Measurements from ENCODE around the gene CIAO2A. TPM values are rescaled to one million over a fixed set of nuclear protein-coding genes. Genes with fewer than 3 reads are reported as not detected.
A peak's percentile ranks its signal among the peaks of the same experiment; 100 is the strongest.

CIAO2A gene, protein sequence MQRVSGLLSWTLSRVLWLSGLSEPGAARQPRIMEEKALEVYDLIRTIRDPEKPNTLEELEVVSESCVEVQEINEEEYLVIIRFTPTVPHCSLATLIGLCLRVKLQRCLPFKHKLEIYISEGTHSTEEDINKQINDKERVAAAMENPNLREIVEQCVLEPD
- 10 to 100 TPM; 46.5 to 61.1 (median 53.2) TPM for total RNA-seq (2021; fragmentation: NEBNext Ultra II Directional; extraction: Animal tissue kit (Norgen Biotek cat#: 25700))
- long read RNA-seq, transcript CIAO2A-202 (4 exons, 826 nt), result minor isoform, 11 of 60 reads
- long read RNA-seq, transcript CIAO2A-201 (5 exons, 1,105 nt), result major isoform, 46 of 60 reads
- long read RNA-seq, partial matches to known transcripts, result 1 of 60 reads
- long read RNA-seq, other reads (novel, unspliced or antisense), result 1 of 60 reads

DNA sequence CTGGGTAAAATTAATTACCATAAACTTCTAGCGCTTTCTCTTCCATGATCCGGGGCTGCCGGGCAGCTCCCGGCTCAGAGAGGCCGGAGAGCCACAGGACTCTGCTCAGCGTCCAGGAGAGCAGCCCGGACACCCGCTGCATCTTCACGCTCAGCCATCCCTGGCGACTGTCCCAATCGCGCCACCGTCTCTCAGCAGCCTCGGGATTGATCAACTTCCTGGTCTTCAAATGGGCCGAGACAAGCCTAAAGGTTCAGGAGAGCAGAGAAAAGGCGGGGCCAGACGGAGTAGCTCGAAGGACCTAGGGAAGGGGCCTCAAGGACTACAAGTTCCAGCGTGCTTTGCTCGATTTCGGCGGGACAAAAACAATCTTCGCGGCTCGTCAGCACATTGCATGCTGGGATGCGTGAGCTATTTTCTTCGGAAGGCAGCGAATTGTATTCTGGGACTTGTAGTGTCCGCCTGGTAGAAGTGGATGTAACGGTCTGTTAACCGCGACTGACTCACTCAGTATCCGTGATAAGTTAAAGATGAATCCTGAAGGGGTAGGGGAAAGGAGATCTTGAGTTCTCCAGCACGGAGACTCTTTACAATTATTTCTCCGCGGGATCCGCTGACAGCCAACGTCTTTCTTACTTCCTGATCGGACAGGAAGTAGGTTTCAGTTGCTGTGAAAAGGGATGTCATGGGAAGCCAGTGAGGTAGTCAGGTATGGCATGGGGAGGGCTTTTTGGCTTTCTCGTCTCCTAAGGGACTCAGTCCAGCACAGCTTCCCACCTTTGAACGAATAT is at the start of gene CIAO2A:
CIAO2A (minus strand) TSS at position 212 of the 791 bp plus-strand sequence; CDS start at position 142, 70 bp downstream.
- H3K9me3 Mint-ChIP-seq, result no peaks in the 10 kb centered on the region
- no peaks in the 10 kb centered on the region; the same call in 1 of the 2 replicates for H3K27me3 Mint-ChIP-seq (ENCODE audit: insufficient read depth)
- peak; percentile 98 for DNase-seq
- H3K4me1 Mint-ChIP-seq (ENCODE audit: low read depth), result peaks cover 60% of the 10 kb centered on the region
- peak within 1 kb of the TSS; percentile 98 for H3K27ac Mint-ChIP-seq
- TF ChIP-seq, protein P1, sequence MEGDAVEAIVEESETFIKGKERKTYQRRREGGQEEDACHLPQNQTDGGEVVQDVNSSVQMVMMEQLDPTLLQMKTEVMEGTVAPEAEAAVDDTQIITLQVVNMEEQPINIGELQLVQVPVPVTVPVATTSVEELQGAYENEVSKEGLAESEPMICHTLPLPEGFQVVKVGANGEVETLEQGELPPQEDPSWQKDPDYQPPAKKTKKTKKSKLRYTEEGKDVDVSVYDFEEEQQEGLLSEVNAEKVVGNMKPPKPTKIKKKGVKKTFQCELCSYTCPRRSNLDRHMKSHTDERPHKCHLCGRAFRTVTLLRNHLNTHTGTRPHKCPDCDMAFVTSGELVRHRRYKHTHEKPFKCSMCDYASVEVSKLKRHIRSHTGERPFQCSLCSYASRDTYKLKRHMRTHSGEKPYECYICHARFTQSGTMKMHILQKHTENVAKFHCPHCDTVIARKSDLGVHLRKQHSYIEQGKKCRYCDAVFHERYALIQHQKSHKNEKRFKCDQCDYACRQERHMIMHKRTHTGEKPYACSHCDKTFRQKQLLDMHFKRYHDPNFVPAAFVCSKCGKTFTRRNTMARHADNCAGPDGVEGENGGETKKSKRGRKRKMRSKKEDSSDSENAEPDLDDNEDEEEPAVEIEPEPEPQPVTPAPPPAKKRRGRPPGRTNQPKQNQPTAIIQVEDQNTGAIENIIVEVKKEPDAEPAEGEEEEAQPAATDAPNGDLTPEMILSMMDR (IDR thresholded peaks at IDR 0.05), result no peak
- H3K36me3 Mint-ChIP-seq (ENCODE audit: low read depth), result peaks cover 25% of the 10 kb centered on the region
- H3K4me3 Mint-ChIP-seq, result peak within 1 kb of the TSS; percentile 99

GRCh38 chr15:64143276-64143675 is 49.6 kb upstream of the CIAO2A start:
- no peaks in the 10 kb centered on the region for H3K9me3 Mint-ChIP-seq
- H3K36me3 Mint-ChIP-seq (ENCODE audit: low read depth), result 0 out of 2 replicates have a peak, but pooled peaks cover 8% of the 10 kb centered on the region

DNA sequence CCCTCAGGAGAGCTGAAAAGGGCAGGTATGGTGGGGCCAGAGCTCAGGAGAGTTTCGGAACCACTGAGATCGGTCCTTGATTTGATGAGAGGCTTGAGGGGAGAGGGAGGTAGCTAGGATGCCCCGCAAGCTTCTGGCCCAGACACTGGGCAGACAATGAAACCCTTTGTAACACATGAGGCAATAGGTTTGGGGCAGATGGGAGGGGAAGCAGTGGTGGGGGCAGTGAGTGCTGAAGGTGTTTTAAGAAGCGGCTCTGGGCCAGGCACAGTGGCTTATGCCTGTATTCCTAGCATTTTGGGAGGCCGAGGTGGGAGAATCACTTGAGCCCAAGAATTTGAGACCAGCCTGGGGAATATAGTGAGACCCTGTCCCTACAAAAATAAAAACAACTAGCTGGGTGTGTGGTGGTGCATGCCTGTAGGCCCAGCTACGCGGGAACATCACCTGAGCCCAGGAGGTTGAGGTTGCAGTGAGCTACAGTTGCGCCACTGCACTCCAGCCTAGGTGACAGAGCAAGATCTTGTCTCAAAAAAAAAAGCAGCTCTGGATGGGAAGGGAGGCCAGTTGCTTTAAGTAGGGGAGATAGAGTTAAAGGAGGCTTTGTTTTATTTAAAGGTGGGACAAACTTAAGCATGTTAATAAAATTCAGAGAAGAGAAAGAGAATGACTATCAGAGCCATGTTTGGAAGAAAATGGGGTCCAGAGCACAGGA is 48.3 kb upstream of the CIAO2A start:
- Mint-ChIP-seq H3K4me1 (ENCODE audit: low read depth) (no peaks in the 10 kb centered on the region), H3K36me3 (ENCODE audit: low read depth) (0 out of 2 replicates have a peak, but pooled peaks cover 9% of the 10 kb centered on the region), H3K27ac (no peak overlapping the region)

More at GRCh38 chr15:64143276-64143675, 49.6 kb upstream of the CIAO2A start:
- TF ChIP-seq, protein P1 (IDR thresholded peaks at IDR 0.05), result no peak
- no peak overlapping the region for H3K4me3 Mint-ChIP-seq
- no peaks in the 10 kb centered on the region for H3K4me1 Mint-ChIP-seq (ENCODE audit: low read depth)
- DNase-seq, result no peak
- H3K27ac Mint-ChIP-seq, result no peak overlapping the region
- H3K27me3 Mint-ChIP-seq (ENCODE audit: insufficient read depth), result peaks cover 3% of the 10 kb centered on the region; the same call in 1 of the 2 replicates

GRCh38 chr15:64138331-64138941 is 44.8 kb upstream of the CIAO2A start:
- DNase-seq, result no peak
- H3K27me3 Mint-ChIP-seq (ENCODE audit: insufficient read depth), result peaks cover 2% of the 10 kb centered on the region
- TF ChIP-seq, protein P1 (IDR thresholded peaks at IDR 0.05), result no peak
- 0 out of 2 replicates have a peak, but pooled peaks cover 22% of the 10 kb centered on the region for H3K36me3 Mint-ChIP-seq (ENCODE audit: low read depth)
- no peak overlapping the region for H3K4me3 Mint-ChIP-seq
- H3K9me3 Mint-ChIP-seq, result no peaks in the 10 kb centered on the region
- H3K27ac Mint-ChIP-seq, result no peak overlapping the region
- no peaks in the 10 kb centered on the region for H3K4me1 Mint-ChIP-seq (ENCODE audit: low read depth)

More for the DNA sequence above, 48.3 kb upstream of the CIAO2A start:
- Mint-ChIP-seq H3K4me3 (no peak overlapping the region), H3K27me3 (ENCODE audit: insufficient read depth) (peaks cover 3% of the 10 kb centered on the region; the same call in 1 of the 2 replicates), H3K9me3 (no peaks in the 10 kb centered on the region)
- TF ChIP-seq, protein P1 (IDR thresholded peaks at IDR 0.05), result no peak
- DNase-seq, result no peak

Data from HFFc6 (cell line).